Measurements from ENCODE around the gene VMO1. TPM values are rescaled to one million over a fixed set of nuclear protein-coding genes. Genes with fewer than 3 reads are reported as not detected.

Gene VMO1
- total and polyA plus RNA-seq, 2 donors = 2.7 to 30.6 TPM

- H3K9me3 ChIP-seq (ENCODE audit: control insufficient read depth in 2 of 2, insufficient read depth in 1 of 2, low read length in 1 of 2) = peaks cover 0 to 8% of the 10 kb centered on the region in 2 donors
- peak overlapping the region; percentile 43 to 66 for H3K4me3 ChIP-seq (ENCODE audit: low read length in 2 of 2)
- under 1% methylated on average over 25 of the region's 25 CpGs for WGBS
- H3K4me1 ChIP-seq (ENCODE audit: control insufficient read depth in 2 of 2, insufficient read depth in 2 of 2, low read length in 2 of 2) = peaks cover 9 to 29% of the 10 kb centered on the region in 2 donors
- H3K27me3 ChIP-seq (ENCODE audit: control insufficient read depth in 2 of 2, insufficient read depth in 1 of 2, low read length in 1 of 2) = peaks cover 68 to 87% of the 10 kb centered on the region in 2 donors
- DNase-seq (ENCODE audit: low read depth in 6 of 9, low spot score in 9 of 9) = peak in 1 of 9 donors; percentile 23
- no peaks in the 10 kb centered on the region for H3K36me3 ChIP-seq (ENCODE audit: control insufficient read depth in 2 of 2, insufficient read depth in 2 of 2, low read length in 1 of 2)
- peak overlapping the region; percentile 56 to 86 for H3K27ac ChIP-seq (ENCODE audit: low read depth in 1 of 2, low read length in 1 of 2)
These were observed 3.5 kb upstream of the VMO1 start for GRCh38 chr17:4789701-4789950.

DNA sequence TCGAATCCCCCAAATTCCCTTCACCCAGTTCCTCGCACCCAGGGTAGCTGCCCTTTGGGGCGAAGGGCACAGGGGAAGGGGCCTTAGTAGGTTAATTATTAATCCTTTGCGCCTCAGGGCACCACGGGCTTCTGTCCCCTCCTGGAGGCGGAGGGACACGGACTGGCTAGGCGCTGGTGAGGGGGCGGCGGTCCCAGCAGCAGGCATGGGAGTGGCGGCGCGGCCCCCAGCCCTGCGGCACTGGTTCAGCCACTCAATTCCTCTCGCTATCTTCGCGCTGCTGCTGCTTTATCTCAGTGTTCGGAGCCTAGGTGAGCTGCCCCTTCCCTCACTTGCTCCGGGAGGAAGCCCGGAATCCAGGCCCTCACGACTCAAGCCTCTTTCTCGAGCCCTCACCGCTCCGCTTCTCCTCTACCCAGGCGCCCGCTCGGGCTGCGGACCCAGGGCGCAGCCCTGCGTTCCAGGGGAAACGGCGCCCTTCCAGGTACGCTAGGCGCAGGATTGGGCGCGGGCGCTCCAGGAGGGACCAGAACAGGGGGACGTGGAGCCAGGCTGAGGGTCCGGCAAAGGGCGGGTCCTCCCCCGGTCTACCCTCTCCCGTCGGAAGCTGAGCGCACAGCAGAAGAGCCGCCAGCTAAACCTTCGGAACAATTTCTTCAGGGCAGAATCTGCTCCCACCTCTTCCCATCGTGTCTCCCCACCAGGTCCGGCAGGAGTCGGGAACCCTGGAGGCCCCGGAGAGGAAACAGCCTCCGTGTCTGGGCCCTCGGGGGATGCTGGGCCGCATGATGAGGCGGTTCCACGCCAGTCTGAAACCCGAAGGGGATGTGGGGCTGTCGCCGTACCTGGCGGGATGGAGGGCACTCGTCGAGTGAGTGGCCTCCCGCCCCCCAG is 2.9 kb upstream of the VMO1 start, which contains the start of gene GLTPD2:
TSS of gene GLTPD2 (plus strand) at position 158 of the 894 bp plus-strand sequence. CDS start at position 206, 48 bp downstream.
- peaks cover 71 to 92% of the 10 kb centered on the region in 2 donors for H3K27me3 ChIP-seq (ENCODE audit: control insufficient read depth in 2 of 2, insufficient read depth in 1 of 2, low read length in 1 of 2)
- H3K27ac ChIP-seq (ENCODE audit: low read depth in 1 of 2, low read length in 1 of 2) = peak within 1 kb of the TSS; percentile 56 to 86
- H3K4me1 ChIP-seq (ENCODE audit: control insufficient read depth in 2 of 2, insufficient read depth in 2 of 2, low read length in 2 of 2) = peaks cover 9 to 29% of the 10 kb centered on the region in 2 donors
- H3K4me3 ChIP-seq (ENCODE audit: low read length in 2 of 2) = peak within 1 kb of the TSS; percentile 43 to 66
- DNase-seq (ENCODE audit: low read depth in 6 of 9, low spot score in 9 of 9) = no peak
- peaks cover 0 to 8% of the 10 kb centered on the region in 2 donors for H3K9me3 ChIP-seq (ENCODE audit: control insufficient read depth in 2 of 2, insufficient read depth in 1 of 2, low read length in 1 of 2)
- 18% methylated on average over 62 of the region's 62 CpGs for WGBS
- no peaks in the 10 kb centered on the region for H3K36me3 ChIP-seq (ENCODE audit: control insufficient read depth in 2 of 2, insufficient read depth in 2 of 2, low read length in 1 of 2)

- peaks cover 9 to 29% of the 10 kb centered on the region in 2 donors for H3K4me1 ChIP-seq (ENCODE audit: control insufficient read depth in 2 of 2, insufficient read depth in 2 of 2, low read length in 2 of 2)
- no peak for DNase-seq (ENCODE audit: low read depth in 6 of 9, low spot score in 9 of 9)
- H3K27me3 ChIP-seq (ENCODE audit: control insufficient read depth in 2 of 2, insufficient read depth in 1 of 2, low read length in 1 of 2) = peaks cover 79 to 99% of the 10 kb centered on the region in 2 donors
- H3K9me3 ChIP-seq (ENCODE audit: control insufficient read depth in 2 of 2, insufficient read depth in 1 of 2, low read length in 1 of 2) = peaks cover 0 to 8% of the 10 kb centered on the region in 2 donors
- H3K27ac ChIP-seq (ENCODE audit: low read depth in 1 of 2, low read length in 1 of 2) = peak overlapping the region; percentile 25 to 56
- H3K4me3 ChIP-seq (ENCODE audit: low read length in 2 of 2) = peak overlapping the region in 1 of 2 donors; percentile 43
- H3K36me3 ChIP-seq (ENCODE audit: control insufficient read depth in 2 of 2, insufficient read depth in 2 of 2, low read length in 1 of 2) = no peaks in the 10 kb centered on the region
- 80% methylated on average over 14 of the region's 14 CpGs for WGBS
These were observed 2.1 kb upstream of the VMO1 start for GRCh38 chr17:4788159-4788806.

- peak overlapping the region in 1 of 2 donors; percentile 42 for H3K27ac ChIP-seq (ENCODE audit: low read depth in 1 of 2, low read length in 1 of 2)
- 18% methylated on average over 6 of the region's 6 CpGs for WGBS
- peaks cover 0 to 8% of the 10 kb centered on the region in 2 donors for H3K9me3 ChIP-seq (ENCODE audit: control insufficient read depth in 2 of 2, insufficient read depth in 1 of 2, low read length in 1 of 2)
- H3K36me3 ChIP-seq (ENCODE audit: control insufficient read depth in 2 of 2, insufficient read depth in 2 of 2, low read length in 1 of 2) = no peaks in the 10 kb centered on the region
- H3K27me3 ChIP-seq (ENCODE audit: control insufficient read depth in 2 of 2, insufficient read depth in 1 of 2, low read length in 1 of 2) = peaks cover 84 to 99% of the 10 kb centered on the region in 2 donors
- no peak overlapping the region for H3K4me3 ChIP-seq (ENCODE audit: low read length in 2 of 2)
- DNase-seq (ENCODE audit: low read depth in 6 of 9, low spot score in 9 of 9) = no peak
- peaks cover 9 to 29% of the 10 kb centered on the region in 2 donors for H3K4me1 ChIP-seq (ENCODE audit: control insufficient read depth in 2 of 2, insufficient read depth in 2 of 2, low read length in 2 of 2)
These were observed 352 bp upstream of the VMO1 start for GRCh38 chr17:4786516-4786915.

- no peak for DNase-seq (ENCODE audit: low read depth in 6 of 9, low spot score in 9 of 9)
- Histone ChIP-seq H3K9me3 (ENCODE audit: control insufficient read depth in 2 of 2, insufficient read depth in 1 of 2, low read length in 1 of 2) (peaks cover 0 to 8% of the 10 kb centered on the region in 2 donors), H3K27me3 (ENCODE audit: control insufficient read depth in 2 of 2, insufficient read depth in 1 of 2, low read length in 1 of 2) (peaks cover 76 to 94% of the 10 kb centered on the region in 2 donors), H3K4me1 (ENCODE audit: control insufficient read depth in 2 of 2, insufficient read depth in 2 of 2, low read length in 2 of 2) (peaks cover 8 to 26% of the 10 kb centered on the region in 2 donors), H3K4me3 (ENCODE audit: low read length in 2 of 2) (no peak overlapping the region), H3K27ac (ENCODE audit: low read depth in 1 of 2, low read length in 1 of 2) (no peak overlapping the region), H3K36me3 (ENCODE audit: control insufficient read depth in 2 of 2, insufficient read depth in 2 of 2, low read length in 1 of 2) (no peaks in the 10 kb centered on the region)
- WGBS = 8% methylated on average over 61 of the region's 61 CpGs
These were observed 656 bp downstream of the VMO1 start for GRCh38 chr17:4785311-4786105.

GRCh38 chr17:4782652-4783051 is 3.5 kb downstream of the VMO1 start:
- H3K27me3 ChIP-seq (ENCODE audit: control insufficient read depth in 2 of 2, insufficient read depth in 1 of 2, low read length in 1 of 2) = peaks cover 48 to 77% of the 10 kb centered on the region in 2 donors
- H3K36me3 ChIP-seq (ENCODE audit: control insufficient read depth in 2 of 2, insufficient read depth in 2 of 2, low read length in 1 of 2) = no peaks in the 10 kb centered on the region
- H3K9me3 ChIP-seq (ENCODE audit: control insufficient read depth in 2 of 2, insufficient read depth in 1 of 2, low read length in 1 of 2) = no peaks in the 10 kb centered on the region
- H3K4me1 ChIP-seq (ENCODE audit: control insufficient read depth in 2 of 2, insufficient read depth in 2 of 2, low read length in 2 of 2) = peaks cover 0 to 15% of the 10 kb centered on the region in 2 donors
- no peak overlapping the region for H3K27ac ChIP-seq (ENCODE audit: low read depth in 1 of 2, low read length in 1 of 2)
- no peak for DNase-seq (ENCODE audit: low read depth in 6 of 9, low spot score in 9 of 9)
- no peak overlapping the region for H3K4me3 ChIP-seq (ENCODE audit: low read length in 2 of 2)
- WGBS = 38% methylated on average over 28 of the region's 28 CpGs

- 87% methylated on average over 11 of the region's 11 CpGs for WGBS
- Histone ChIP-seq H3K27me3 (ENCODE audit: control insufficient read depth in 2 of 2, insufficient read depth in 1 of 2, low read length in 1 of 2) (peaks cover 26 to 57% of the 10 kb centered on the region in 2 donors), H3K27ac (ENCODE audit: low read depth in 1 of 2, low read length in 1 of 2) (no peak overlapping the region), H3K9me3 (ENCODE audit: control insufficient read depth in 2 of 2, insufficient read depth in 1 of 2, low read length in 1 of 2) (no peaks in the 10 kb centered on the region), H3K4me1 (ENCODE audit: control insufficient read depth in 2 of 2, insufficient read depth in 2 of 2, low read length in 2 of 2) (peaks cover 0 to 4% of the 10 kb centered on the region in 2 donors), H3K4me3 (ENCODE audit: low read length in 2 of 2) (no peak overlapping the region), H3K36me3 (ENCODE audit: control insufficient read depth in 2 of 2, insufficient read depth in 2 of 2, low read length in 1 of 2) (no peaks in the 10 kb centered on the region)
- no peak for DNase-seq (ENCODE audit: low read depth in 6 of 9, low spot score in 9 of 9)
These were observed 5.7 kb downstream of the VMO1 start for GRCh38 chr17:4780325-4780955.

DNA sequence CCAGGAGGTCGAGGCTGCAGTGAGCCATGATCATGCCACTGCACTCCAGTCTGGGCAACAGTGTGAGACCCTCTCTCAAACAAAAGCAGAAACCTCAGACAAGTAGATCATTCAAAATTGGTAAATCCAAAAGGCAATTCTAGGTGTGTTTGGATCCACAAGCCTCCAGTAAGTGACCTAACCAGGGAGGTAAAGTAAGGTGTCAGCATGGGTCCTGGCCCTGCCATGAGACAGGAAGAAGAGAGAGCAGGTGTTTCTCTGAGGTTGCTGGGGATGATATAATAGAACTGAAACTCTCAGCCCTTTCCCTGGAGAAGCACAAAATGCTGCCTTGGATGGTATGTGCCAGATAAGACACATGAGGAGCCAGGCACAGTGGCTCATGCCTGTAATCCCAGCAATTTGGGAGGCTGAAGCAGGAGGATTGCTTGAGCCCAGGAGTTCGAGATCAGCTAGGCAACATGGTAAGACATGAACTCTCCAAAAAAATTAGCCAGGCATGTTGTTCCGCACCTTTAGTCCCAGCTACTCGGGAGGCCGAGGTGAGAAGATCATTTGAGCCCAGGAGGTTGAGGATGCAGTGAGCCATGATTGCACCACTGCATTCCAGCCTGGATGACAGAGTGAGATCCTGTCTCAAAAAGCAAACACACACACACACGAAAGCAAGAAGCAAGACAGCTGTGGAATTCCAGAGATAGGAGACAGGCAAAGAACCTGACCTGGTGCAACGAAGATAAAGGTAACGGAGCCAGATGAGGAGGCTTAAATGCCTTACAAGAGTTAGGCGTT is 8.0 kb downstream of the VMO1 start:
- Histone ChIP-seq H3K36me3 (ENCODE audit: control insufficient read depth in 2 of 2, insufficient read depth in 2 of 2, low read length in 1 of 2) (no peaks in the 10 kb centered on the region), H3K27ac (ENCODE audit: low read depth in 1 of 2, low read length in 1 of 2) (no peak overlapping the region), H3K4me1 (ENCODE audit: control insufficient read depth in 2 of 2, insufficient read depth in 2 of 2, low read length in 2 of 2) (no peaks in the 10 kb centered on the region), H3K9me3 (ENCODE audit: control insufficient read depth in 2 of 2, insufficient read depth in 1 of 2, low read length in 1 of 2) (no peaks in the 10 kb centered on the region), H3K27me3 (ENCODE audit: control insufficient read depth in 2 of 2, insufficient read depth in 1 of 2, low read length in 1 of 2) (peaks cover 9 to 38% of the 10 kb centered on the region in 2 donors), H3K4me3 (ENCODE audit: low read length in 2 of 2) (no peak overlapping the region)
- no peak for DNase-seq (ENCODE audit: low read depth in 6 of 9, low spot score in 9 of 9)
- 91% methylated on average over 9 of the region's 9 CpGs for WGBS

Data from thymus (tissue), 11 donors.